H9 (cell line): ENCODE results near the gene CXCL6. TPM values are rescaled to one million over a fixed set of nuclear protein-coding genes. Genes with fewer than 3 reads are reported as not detected.

Experiments used
- DNase-seq: peaks from one replicate; pipeline ENCODE4 v3.0.0-alpha.2; 2017
- H2AFZ ChIP-seq: one replicate; pipeline ENCODE4 v1.6.1; 2013; ENCODE audit warnings: mild to moderate bottlenecking, low read length, control low read depth, moderate library complexity
- H2AK5ac ChIP-seq: 2 replicates; pipeline ENCODE4 v1.6.1; 2013; ENCODE audit warnings: low read length, control low read depth, mixed read lengths; ENCODE audit not compliant: insufficient read length
- H2BK120ac ChIP-seq: one replicate; pipeline ENCODE4 v1.6.1; 2013; ENCODE audit warnings: low read depth, mild to moderate bottlenecking, low read length, control low read depth, inconsistent platforms; ENCODE audit not compliant: poor library complexity, severe bottlenecking
- H2BK12ac ChIP-seq: 2 replicates; pipeline ENCODE4 v1.6.1; 2013; ENCODE audit warnings: low read length, control low read depth, mixed read lengths, low read depth; ENCODE audit not compliant: insufficient read length
- H2BK15ac ChIP-seq: 2 replicates; pipeline ENCODE4 v1.6.1; 2013; ENCODE audit warnings: low read depth, low read length, control low read depth
- H2BK20ac ChIP-seq: one replicate; pipeline ENCODE4 v1.6.1; 2013; ENCODE audit warnings: low read depth, mild to moderate bottlenecking, low read length, control low read depth, inconsistent platforms; ENCODE audit not compliant: poor library complexity, severe bottlenecking
- H2BK5ac ChIP-seq: 2 replicates; pipeline ENCODE4 v1.6.1; 2013; ENCODE audit warnings: low read length, control low read depth, mixed read lengths; ENCODE audit not compliant: insufficient read length
- H3K14ac ChIP-seq: 2 replicates; pipeline ENCODE4 v1.6.1; 2013; ENCODE audit warnings: low read length, control low read depth; ENCODE audit not compliant: insufficient read depth
- H3K18ac ChIP-seq: 2 replicates; pipeline ENCODE4 v1.6.1; 2013; ENCODE audit warnings: low read depth, mild to moderate bottlenecking, mixed read lengths, low read length, control low read depth; ENCODE audit not compliant: insufficient read length
- H3K23ac ChIP-seq: 2 replicates; pipeline ENCODE4 v1.6.1; 2013; ENCODE audit warnings: low read length, control low read depth, mixed read lengths, low read depth; ENCODE audit not compliant: insufficient read length
- H3K23me2 ChIP-seq: 2 replicates; pipeline ENCODE4 v1.6.1; 2013; ENCODE audit warnings: low read depth, mild to moderate bottlenecking, mixed read lengths, low read length, control low read depth; ENCODE audit not compliant: insufficient read length, poor library complexity, severe bottlenecking
- H3K27ac ChIP-seq: 2 replicates; pipeline ENCODE4 v1.5.1; 2013; ENCODE audit warnings: low read length, control low read depth, mixed read lengths, low read depth; ENCODE audit not compliant: insufficient read length
- H3K27me3 ChIP-seq: 2 replicates; pipeline ENCODE4 v1.6.1; 2013; ENCODE audit warnings: low read length, control low read depth, inconsistent platforms; ENCODE audit not compliant: insufficient read depth
- H3K4ac ChIP-seq: 2 replicates; pipeline ENCODE4 v1.6.1; 2013; ENCODE audit warnings: low read depth, mild to moderate bottlenecking, control low read depth, inconsistent platforms, low read length, moderate library complexity
- H3K4me1 ChIP-seq: 2 replicates; pipeline ENCODE4 v1.6.1; 2013; ENCODE audit warnings: low read length, control low read depth, inconsistent platforms; ENCODE audit not compliant: insufficient read depth
- H3K4me2 ChIP-seq: 2 replicates; pipeline ENCODE4 v1.6.1; 2013; ENCODE audit warnings: low read length, control low read depth, mixed read lengths; ENCODE audit not compliant: insufficient read length, insufficient read depth
- H3K56ac ChIP-seq: 2 replicates; pipeline ENCODE4 v1.6.1; 2013; ENCODE audit warnings: low read depth, mild to moderate bottlenecking, mixed read lengths, low read length, control low read depth; ENCODE audit not compliant: insufficient read length
- H3K79me1 ChIP-seq: 2 replicates; pipeline ENCODE4 v1.6.1; 2013; ENCODE audit warnings: low read depth, mild to moderate bottlenecking, moderate library complexity, low read length, control low read depth, inconsistent platforms; ENCODE audit not compliant: insufficient read depth, poor library complexity, severe bottlenecking
- H3K79me2 ChIP-seq: 2 replicates; pipeline ENCODE4 v1.6.1; 2013; ENCODE audit warnings: low read length, control low read depth, inconsistent platforms; ENCODE audit not compliant: insufficient read depth
- H3K9ac ChIP-seq: 2 replicates; pipeline ENCODE4 v1.6.1; 2013; ENCODE audit warnings: low read length, control low read depth, mixed read lengths; ENCODE audit not compliant: insufficient read length; ENCODE audit errors: extremely low read depth
- H3K9me3 ChIP-seq: one replicate; pipeline ENCODE4 v1.6.1; 2013; ENCODE audit warnings: low read depth, low read length, inconsistent platforms; ENCODE audit not compliant: control insufficient read depth
- H3T11ph ChIP-seq: one replicate; pipeline ENCODE4 v1.6.1; 2013; ENCODE audit warnings: mild to moderate bottlenecking, low read length, control low read depth, inconsistent platforms
- H4K20me1 ChIP-seq: one replicate; pipeline ENCODE4 v1.6.1; 2013; ENCODE audit not compliant: control insufficient read depth, insufficient read length, insufficient read depth
- H4K5ac ChIP-seq: 2 replicates; pipeline ENCODE4 v1.6.1; 2013; ENCODE audit warnings: low read depth, mild to moderate bottlenecking, mixed read lengths, low read length, control low read depth; ENCODE audit not compliant: insufficient read length
- H4K8ac ChIP-seq: replicated peaks from 2 replicates; pipeline ENCODE4 v1.6.1; 2013; ENCODE audit warnings: low read length, control low read depth, mixed read lengths, low read depth; ENCODE audit not compliant: insufficient read length
- H4K91ac ChIP-seq: 2 replicates; pipeline ENCODE4 v1.6.1; 2013; ENCODE audit warnings: low read depth, mild to moderate bottlenecking, moderate library complexity, mixed read lengths, low read length, control low read depth; ENCODE audit not compliant: insufficient read length
- H3K27ac Mint-ChIP-seq, 3 experiments: 2 replicates in 2 of 3; 3 replicates in 1 of 3; pipeline ENCODE4 v1.8.0; 2020 to 2021; ENCODE audit warnings: mixed read lengths in 3 of 3, mild to moderate bottlenecking in 1 of 3, moderate library complexity in 1 of 3
- H3K27me3 Mint-ChIP-seq: 2 replicates; pipeline ENCODE4 v1.8.0; 2021; ENCODE audit warnings: low read depth, mild to moderate bottlenecking, moderate library complexity, mixed read lengths
- H3K36me3 Mint-ChIP-seq, 3 experiments: 2 replicates in 2 of 3; 3 replicates in 1 of 3; pipeline ENCODE4 v1.8.0; 2020 to 2021; ENCODE audit warnings: low read depth in 3 of 3, mixed read lengths in 3 of 3; ENCODE audit not compliant: insufficient read depth in 1 of 3
- H3K4me1 Mint-ChIP-seq, 2 experiments: 2 replicates each; pipeline ENCODE4 v1.8.0; 2020; ENCODE audit warnings: mixed read lengths in 2 of 2
- H3K4me3 Mint-ChIP-seq, 2 experiments: 2 replicates in 1 of 2; 3 replicates in 1 of 2; pipeline ENCODE4 v1.8.0; 2020 to 2021; ENCODE audit warnings: mild to moderate bottlenecking in 2 of 2, mixed read lengths in 2 of 2, moderate library complexity in 1 of 2
- H3K9me3 Mint-ChIP-seq, 2 experiments: 2 replicates in 1 of 2; 3 replicates in 1 of 2; pipeline ENCODE4 v1.8.0; 2020; ENCODE audit warnings: mild to moderate bottlenecking in 2 of 2, mixed read lengths in 2 of 2, moderate library complexity in 1 of 2
- CTCF ChIP-seq: fragments of 200-600 bp; sonication (generic); conservative IDR thresholded peaks from 3 replicates; pipeline ENCODE4 v1.8.0; 2021; ENCODE audit warnings: antibody characterized with exemption, mild to moderate bottlenecking
- WGBS: extraction: QIAGEN DNeasy Blood & Tissue Kit; methylation state at CpG from one replicate; pipeline ENCODE4 v1.1.7; 2013; ENCODE audit warnings: missing lambda C conversion rate, low lambda C conversion rate, mixed read lengths; ENCODE audit not compliant: insufficient read length; ENCODE audit errors: extremely low coverage; 5-methylcytosine and 5-hydroxymethylcytosine counted together
- total RNA-seq: library from RNA; stranded (reverse); gene quantifications from 2 replicates; pipeline ENCODE4 v1.2.1, GENCODE V29; 2021

Gene CXCL6
- total RNA-seq, 1 experiment from 2014 or later: 0.85 TPM

- Histone ChIP-seq H4K20me1 (no peaks in the 10 kb centered on the region), H3K79me2 (no peaks in the 10 kb centered on the region), H2BK12ac (no peak overlapping the region), H2BK20ac (no peak overlapping the region), H3K14ac (no peak overlapping the region), H4K5ac (no peak overlapping the region), H3K27me3 (no peaks in the 10 kb centered on the region; the same call in 1 of the 2 replicates), H3K4ac (no peak overlapping the region), H2AFZ (no peak overlapping the region), H2BK5ac (no peak overlapping the region), H3K23ac (no peak overlapping the region), H3K4me1 (0 out of 2 replicates have a peak, but pooled peaks cover 2% of the 10 kb centered on the region), H2BK120ac (no peak overlapping the region), H3K23me2 (peaks cover 12% of the 10 kb centered on the region), H4K8ac (no peak overlapping the region), H3K4me2 (no peak overlapping the region), H4K91ac (no peak overlapping the region), H3K18ac (no peak overlapping the region), H2AK5ac (no peak overlapping the region), H2BK15ac (no peak overlapping the region), H3K56ac (no peak overlapping the region), H3K79me1 (no peaks in the 10 kb centered on the region), H3T11ph (no peak overlapping the region), H3K9me3 (no peaks in the 10 kb centered on the region), H3K27ac (no peak overlapping the region), H3K9ac (no peak overlapping the region)
- no peaks in the 10 kb centered on the region for H3K36me3 Mint-ChIP-seq
- peaks cover 18 to 21% of the 10 kb centered on the region in 2 experiments for H3K4me1 Mint-ChIP-seq
- no peak for TF ChIP-seq CTCF
- no peaks in the 10 kb centered on the region; a peak in 1 of 5 replicates for H3K9me3 Mint-ChIP-seq
- H3K27me3 Mint-ChIP-seq: peaks cover 32% of the 10 kb centered on the region
- H3K4me3 Mint-ChIP-seq: no peak overlapping the region
- no peak overlapping the region for H3K27ac Mint-ChIP-seq
- DNase-seq: no peak
- WGBS: no CpG with 5 or more reads among the region's 2 CpGs
These were observed 29.8 kb downstream of the CXCL6 start for GRCh38 chr4:73866246-73866645.
